Measurements from ENCODE around the gene APC2.

- TF ChIP-seq, protein P1, sequence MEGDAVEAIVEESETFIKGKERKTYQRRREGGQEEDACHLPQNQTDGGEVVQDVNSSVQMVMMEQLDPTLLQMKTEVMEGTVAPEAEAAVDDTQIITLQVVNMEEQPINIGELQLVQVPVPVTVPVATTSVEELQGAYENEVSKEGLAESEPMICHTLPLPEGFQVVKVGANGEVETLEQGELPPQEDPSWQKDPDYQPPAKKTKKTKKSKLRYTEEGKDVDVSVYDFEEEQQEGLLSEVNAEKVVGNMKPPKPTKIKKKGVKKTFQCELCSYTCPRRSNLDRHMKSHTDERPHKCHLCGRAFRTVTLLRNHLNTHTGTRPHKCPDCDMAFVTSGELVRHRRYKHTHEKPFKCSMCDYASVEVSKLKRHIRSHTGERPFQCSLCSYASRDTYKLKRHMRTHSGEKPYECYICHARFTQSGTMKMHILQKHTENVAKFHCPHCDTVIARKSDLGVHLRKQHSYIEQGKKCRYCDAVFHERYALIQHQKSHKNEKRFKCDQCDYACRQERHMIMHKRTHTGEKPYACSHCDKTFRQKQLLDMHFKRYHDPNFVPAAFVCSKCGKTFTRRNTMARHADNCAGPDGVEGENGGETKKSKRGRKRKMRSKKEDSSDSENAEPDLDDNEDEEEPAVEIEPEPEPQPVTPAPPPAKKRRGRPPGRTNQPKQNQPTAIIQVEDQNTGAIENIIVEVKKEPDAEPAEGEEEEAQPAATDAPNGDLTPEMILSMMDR (IDR thresholded peaks at IDR 0.05): no peak
- TF ChIP-seq, protein P2, sequence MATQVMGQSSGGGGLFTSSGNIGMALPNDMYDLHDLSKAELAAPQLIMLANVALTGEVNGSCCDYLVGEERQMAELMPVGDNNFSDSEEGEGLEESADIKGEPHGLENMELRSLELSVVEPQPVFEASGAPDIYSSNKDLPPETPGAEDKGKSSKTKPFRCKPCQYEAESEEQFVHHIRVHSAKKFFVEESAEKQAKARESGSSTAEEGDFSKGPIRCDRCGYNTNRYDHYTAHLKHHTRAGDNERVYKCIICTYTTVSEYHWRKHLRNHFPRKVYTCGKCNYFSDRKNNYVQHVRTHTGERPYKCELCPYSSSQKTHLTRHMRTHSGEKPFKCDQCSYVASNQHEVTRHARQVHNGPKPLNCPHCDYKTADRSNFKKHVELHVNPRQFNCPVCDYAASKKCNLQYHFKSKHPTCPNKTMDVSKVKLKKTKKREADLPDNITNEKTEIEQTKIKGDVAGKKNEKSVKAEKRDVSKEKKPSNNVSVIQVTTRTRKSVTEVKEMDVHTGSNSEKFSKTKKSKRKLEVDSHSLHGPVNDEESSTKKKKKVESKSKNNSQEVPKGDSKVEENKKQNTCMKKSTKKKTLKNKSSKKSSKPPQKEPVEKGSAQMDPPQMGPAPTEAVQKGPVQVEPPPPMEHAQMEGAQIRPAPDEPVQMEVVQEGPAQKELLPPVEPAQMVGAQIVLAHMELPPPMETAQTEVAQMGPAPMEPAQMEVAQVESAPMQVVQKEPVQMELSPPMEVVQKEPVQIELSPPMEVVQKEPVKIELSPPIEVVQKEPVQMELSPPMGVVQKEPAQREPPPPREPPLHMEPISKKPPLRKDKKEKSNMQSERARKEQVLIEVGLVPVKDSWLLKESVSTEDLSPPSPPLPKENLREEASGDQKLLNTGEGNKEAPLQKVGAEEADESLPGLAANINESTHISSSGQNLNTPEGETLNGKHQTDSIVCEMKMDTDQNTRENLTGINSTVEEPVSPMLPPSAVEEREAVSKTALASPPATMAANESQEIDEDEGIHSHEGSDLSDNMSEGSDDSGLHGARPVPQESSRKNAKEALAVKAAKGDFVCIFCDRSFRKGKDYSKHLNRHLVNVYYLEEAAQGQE (IDR thresholded peaks at IDR 0.05; ENCODE audit: insufficient read depth in 1 of 2, low read depth in 2 of 2, low read length in 1 of 2): no peak
- TF ChIP-seq POLR2AphosphoS5 (IDR thresholded peaks at IDR 0.05; ENCODE audit: low read depth, low read length) (no peak), SIN3A (IDR thresholded peaks at IDR 0.05; ENCODE audit: borderline replicate concordance, insufficient read depth, low read depth, low read length) (no peak)
These were observed 61.7 kb downstream of the APC2 start for GRCh38 chr19:1511318-1512317.

Data from Panc1 (cell line).